Uterus (tissue), 2 donors: Measurements from ENCODE around the gene PIK3R3.

Source experiments
- CTCF ChIP-seq, 4 experiments: fragments of 200-600 bp in 2 of 4; fragments of 450-650 bp in 2 of 4; sonication (generic) in 2 of 4; IDR thresholded peaks; one replicate each; pipeline ENCODE4 v1.5.1; 2016 to 2019; ENCODE audit warnings: antibody characterized with exemption in 4 of 4, mild to moderate bottlenecking in 2 of 4, moderate library complexity in 1 of 4
- POLR2A ChIP-seq, 2 donors: fragments of 450-650 bp; IDR thresholded peaks; one replicate each; pipeline ENCODE4 v1.6.1; 2016; ENCODE audit warnings: antibody characterized with exemption in 2 of 2, mild to moderate bottlenecking in 1 of 2, moderate library complexity in 1 of 2

GRCh38 chr1:46010611-46011010 lies 121.8 kb downstream of the PIK3R3 start:
- TF ChIP-seq CTCF (IDR thresholded peaks at IDR 0.05) (no peak), POLR2A (IDR thresholded peaks at IDR 0.05) (no peak)
